PFSK-1 (cell line): ENCODE measurements around the gene ESF1.

Experiments
- POLR2AphosphoS5 ChIP-seq: IDR thresholded peaks from 2 replicates; pipeline ENCODE4 v1.6.1; 2012; ENCODE audit warnings: low read depth, mild to moderate bottlenecking, control low read depth, low read length, moderate library complexity
- TAF1 ChIP-seq: IDR thresholded peaks from 2 replicates; pipeline ENCODE4 v1.6.1; 2012; ENCODE audit warnings: low read length, control low read depth, borderline replicate concordance; ENCODE audit not compliant: insufficient read depth

- TF ChIP-seq TAF1 (no peak), POLR2AphosphoS5 (no peak)
These were observed 99.1 kb downstream of the ESF1 start for GRCh38 chr20:13685623-13686022.
